Sigmoid colon (tissue), 7 donors: ENCODE results near the gene TAF5L. TPM values are rescaled to one million over a fixed set of nuclear protein-coding genes. Genes with fewer than 3 reads are reported as not detected.

ENCODE experiments used
- DNase-seq: peaks from one replicate; pipeline ENCODE4 v3.0.0-alpha.2; 2019
- H3K27ac ChIP-seq, 4 donors: fragments of 200-600 bp; sonication (generic); one replicate each; pipeline ENCODE4 v1.5.1; 2016 to 2019; ENCODE audit warnings: mild to moderate bottlenecking in 1 of 4
- H3K27me3 ChIP-seq, 3 donors: fragments of 200-600 bp; sonication (generic); one replicate each; pipeline ENCODE4 v1.5.1; 2019; ENCODE audit warnings: mild to moderate bottlenecking in 1 of 3
- H3K36me3 ChIP-seq, 4 donors: fragments of 200-600 bp; sonication (generic); one replicate each; pipeline ENCODE4 v1.5.1; 2016 to 2019
- H3K4me1 ChIP-seq, 4 donors: fragments of 200-600 bp; sonication (generic); one replicate each; pipeline ENCODE4 v1.5.1; 2017 to 2019
- H3K4me3 ChIP-seq, 4 donors: fragments of 200-600 bp; sonication (generic); one replicate each; pipeline ENCODE4 v1.5.1; 2017 to 2019; ENCODE audit warnings: mild to moderate bottlenecking in 2 of 4, moderate library complexity in 1 of 4
- H3K9me3 ChIP-seq, 4 donors: fragments of 200-600 bp in 3 of 4; sonication (generic) in 3 of 4; one replicate each; pipeline versions ENCODE4 v1.5.1 to v1.6.1; 2013 to 2019
- CTCF ChIP-seq, 4 experiments: fragments of 450-650 bp in 3 of 4; fragments of 200-600 bp in 1 of 4; IDR thresholded peaks; one replicate each; pipeline ENCODE4 v1.5.1; 2016 to 2019; ENCODE audit warnings: antibody characterized with exemption in 4 of 4, mild to moderate bottlenecking in 3 of 4, moderate library complexity in 2 of 4
- EP300 ChIP-seq, 4 donors: sonication (generic); formaldehyde crosslinking; IDR thresholded peaks; one replicate each; pipeline ENCODE4 v1.6.1; 2017; ENCODE audit warnings: antibody characterized with exemption in 4 of 4
- POLR2A ChIP-seq, 2 donors: fragments of 450-650 bp; IDR thresholded peaks; one replicate each; pipeline ENCODE4 v1.6.1; 2016; ENCODE audit warnings: antibody characterized with exemption in 2 of 2, mild to moderate bottlenecking in 2 of 2, moderate library complexity in 2 of 2
- POLR2AphosphoS5 ChIP-seq, 4 donors: sonication (generic); formaldehyde crosslinking; IDR thresholded peaks; one replicate each; pipeline ENCODE4 v1.6.1; 2017; ENCODE audit warnings: antibody characterized with exemption in 4 of 4
- WGBS, 2 donors: extraction: QIAGEN DNeasy Blood & Tissue Kit; methylation state at CpG; one replicate each; pipeline ENCODE4 v1.1.7; 2013; 5-methylcytosine and 5-hydroxymethylcytosine counted together
- intact Hi-C: fragments of 100-400 bp; cut with DNase I; formaldehyde crosslinking; loops from one replicate; pipeline ENCODE4 v1.15.1; 2023
- polyA plus RNA-seq, 3 donors: library from polyadenylated mRNA; stranded (reverse); fragments of 200-250 nt; gene quantifications; one replicate each; pipeline ENCODE4 v1.2.3, GENCODE V29; 2013
- total RNA-seq, 4 donors: library from RNA; depleted of rRNA; stranded (reverse); fragments of >200 nt; gene quantifications; one replicate each; pipeline ENCODE4 v1.1.0, GENCODE V29; 2016
- donor health status: healthy with polysubstance abuse.
- donor health status: Bipolar disorder and iron deficiency.
- donor health status: healthy.

TAF5L gene
- total and polyA plus RNA-seq, 7 donors, result 10.6 to 18.0 (median 13.0) TPM

- no peaks in the 10 kb centered on the region for H3K27me3 ChIP-seq
- no peaks in the 10 kb centered on the region for H3K36me3 ChIP-seq
- intact Hi-C loops, result no loop called here
- peaks cover 0 to 29% (median 13%) of the 10 kb centered on the region in 4 donors for H3K4me1 ChIP-seq
- peak overlapping the region in 3 of 4 donors; percentile 15 to 48 (median 45) for H3K27ac ChIP-seq
- H3K4me3 ChIP-seq, result no peak overlapping the region
- H3K9me3 ChIP-seq, result no peaks in the 10 kb centered on the region
- WGBS, 2 donors, result 90 to 92% methylated on average over 3 of the region's 3 CpGs
- no peak for DNase-seq
- no peak for TF ChIP-seq EP300 (IDR thresholded peaks at IDR 0.05)
- TF ChIP-seq CTCF (IDR thresholded peaks at IDR 0.05), result no peak
- no peak for TF ChIP-seq POLR2A (IDR thresholded peaks at IDR 0.05)
- no peak for TF ChIP-seq POLR2AphosphoS5 (IDR thresholded peaks at IDR 0.05)
Measured at GRCh38 chr1:229581485-229581884, 44.4 kb downstream of the TAF5L start.

GRCh38 chr1:229579059-229579673 lies 46.8 kb downstream of the TAF5L start:
- Histone ChIP-seq H3K36me3 (no peaks in the 10 kb centered on the region), H3K9me3 (no peaks in the 10 kb centered on the region), H3K4me3 (peak overlapping the region in 3 of 4 donors; percentile 15 to 29 (median 23)), H3K27ac (peak overlapping the region; percentile 35 to 76 (median 62)), H3K4me1 (peaks cover 0 to 29% (median 13%) of the 10 kb centered on the region in 4 donors), H3K27me3 (no peaks in the 10 kb centered on the region)
- peak; percentile 84 for DNase-seq
- intact Hi-C loops, result no loop called here
- 11 to 36% methylated on average over 9 of the region's 9 CpGs for WGBS, 2 donors
- peak in 3 of 4 donors; percentile 34 to 66 (median 45) for TF ChIP-seq POLR2AphosphoS5 (IDR thresholded peaks at IDR 0.05)
- no peak for TF ChIP-seq CTCF (IDR thresholded peaks at IDR 0.05)
- TF ChIP-seq EP300 (IDR thresholded peaks at IDR 0.05), result peak in 1 of 4 donors; percentile 74

GRCh38 chr1:229578168-229579058 lies 47.5 kb downstream of the TAF5L start:
- peak overlapping the region; percentile 35 to 76 (median 62) for H3K27ac ChIP-seq

More at GRCh38 chr1:229578168-229579058, 47.5 kb downstream of the TAF5L start:
- H3K4me1 ChIP-seq, result peaks cover 0 to 29% (median 13%) of the 10 kb centered on the region in 4 donors
- H3K27me3 ChIP-seq, result no peaks in the 10 kb centered on the region
- no peaks in the 10 kb centered on the region for H3K36me3 ChIP-seq
- H3K9me3 ChIP-seq, result no peaks in the 10 kb centered on the region
- intact Hi-C loops, result no loop called here
- WGBS, 2 donors, result 60 to 70% methylated on average over 14 of the region's 14 CpGs
- peak overlapping the region in 3 of 4 donors; percentile 15 to 29 (median 23) for H3K4me3 ChIP-seq
- no peak for DNase-seq
- TF ChIP-seq POLR2A (IDR thresholded peaks at IDR 0.05) (no peak), EP300 (IDR thresholded peaks at IDR 0.05) (no peak), CTCF (IDR thresholded peaks at IDR 0.05) (no peak), POLR2AphosphoS5 (IDR thresholded peaks at IDR 0.05) (no peak)
